Measurements from ENCODE around the gene MAT2A.
"Not testable (repeated sequence)": the region's sequence is repeated elsewhere in the genome, so short reads cannot be mapped to it uniquely, and the experiment has no call there.

The MAT2A gene

GRCh38 chr2:85524336-85524908 lies 14.5 kb upstream of the MAT2A start:
- DNase-seq: no peak

DNA sequence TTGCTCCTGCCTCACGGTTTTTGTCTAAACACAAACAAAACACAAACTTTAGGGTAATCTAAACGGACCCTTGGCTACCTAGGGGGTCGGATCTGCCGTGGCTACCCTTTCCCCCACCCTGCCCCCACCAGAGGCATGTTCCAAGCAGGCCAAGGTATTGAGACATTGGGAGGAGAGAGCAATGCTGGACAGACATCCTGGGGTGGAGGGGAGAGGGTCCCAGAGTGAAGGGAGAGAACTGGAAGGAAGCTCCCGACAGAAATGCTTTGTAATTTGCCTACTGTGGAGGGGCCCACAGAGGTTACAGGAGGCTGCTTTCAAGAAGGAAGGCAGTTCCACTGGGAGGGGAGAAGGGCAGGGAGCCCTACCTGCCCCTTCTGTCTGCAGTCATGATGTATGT lies 13.9 kb upstream of the MAT2A start:
- DNase-seq: no peak

GRCh38 chr2:85525567-85525966 lies 13.4 kb upstream of the MAT2A start:
- no peak for DNase-seq

DNA sequence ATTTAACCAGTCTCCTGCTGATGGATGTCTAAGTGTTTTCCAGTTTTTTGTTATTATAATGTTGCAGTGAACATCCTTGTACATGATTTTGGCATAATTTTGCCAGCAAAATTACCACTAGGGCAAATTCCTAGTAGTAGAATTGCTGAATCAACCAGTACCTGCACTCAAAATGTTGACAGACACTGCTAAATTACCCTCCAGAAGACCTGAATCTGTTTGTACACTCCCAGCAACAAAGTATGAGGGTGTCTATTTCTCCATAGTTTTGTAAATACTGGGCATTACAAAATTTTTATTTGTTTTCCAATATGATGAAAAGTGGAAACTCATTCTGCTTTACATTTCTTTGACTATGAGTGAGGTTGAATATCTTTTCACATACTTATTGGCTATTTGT lies 11.2 kb upstream of the MAT2A start:
- no peak for DNase-seq

- no peak for DNase-seq
Observed at GRCh38 chr2:85528355-85528754, 10.6 kb upstream of the MAT2A start.

- no peak for DNase-seq
Observed at GRCh38 chr2:85529809-85530208, 9.2 kb upstream of the MAT2A start.

DNA sequence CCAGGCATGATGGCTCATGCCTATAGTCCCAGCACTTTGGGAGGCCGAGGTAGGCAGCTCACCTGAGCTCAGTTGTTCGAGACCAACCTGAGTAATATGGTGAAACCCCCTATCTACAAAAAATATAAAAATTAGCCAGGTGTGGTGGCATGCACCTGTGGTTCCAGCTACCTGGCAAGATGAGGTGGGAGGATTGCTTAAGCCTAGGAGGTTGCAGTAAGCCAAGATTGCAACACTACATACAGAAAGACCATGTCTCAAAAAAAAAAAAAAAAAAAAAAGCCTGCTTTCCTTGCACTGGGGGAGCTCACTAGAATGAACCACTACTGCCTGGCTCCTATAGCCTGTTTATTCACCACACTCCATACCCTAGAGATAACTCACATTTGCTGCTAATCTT lies 7.4 kb upstream of the MAT2A start:
- no peak for DNase-seq

GRCh38 chr2:85534099-85534498 lies 4.9 kb upstream of the MAT2A start:
- no peak for DNase-seq

DNA sequence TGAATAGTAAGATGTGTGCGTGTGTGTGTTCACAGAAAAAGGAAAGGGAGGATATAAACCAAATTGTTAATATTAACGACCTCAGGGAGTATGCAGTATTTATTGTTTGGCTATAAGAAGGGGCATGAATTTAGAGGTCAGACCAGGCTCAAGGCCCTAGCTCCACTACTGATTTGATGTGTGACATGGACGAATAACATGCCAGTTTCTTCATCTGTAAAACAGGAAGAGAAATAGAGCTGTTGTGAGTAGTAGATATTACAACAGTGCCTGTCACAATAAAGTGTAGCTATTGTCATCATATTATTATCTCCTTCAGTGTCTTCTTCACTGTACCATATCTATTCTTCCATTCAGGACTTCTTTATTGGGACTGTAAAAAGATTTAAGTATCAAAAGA lies 4.1 kb upstream of the MAT2A start:
- no peak for DNase-seq

GRCh38 chr2:85536479-85536878 lies 2.5 kb upstream of the MAT2A start:
- no peak for DNase-seq

DNA sequence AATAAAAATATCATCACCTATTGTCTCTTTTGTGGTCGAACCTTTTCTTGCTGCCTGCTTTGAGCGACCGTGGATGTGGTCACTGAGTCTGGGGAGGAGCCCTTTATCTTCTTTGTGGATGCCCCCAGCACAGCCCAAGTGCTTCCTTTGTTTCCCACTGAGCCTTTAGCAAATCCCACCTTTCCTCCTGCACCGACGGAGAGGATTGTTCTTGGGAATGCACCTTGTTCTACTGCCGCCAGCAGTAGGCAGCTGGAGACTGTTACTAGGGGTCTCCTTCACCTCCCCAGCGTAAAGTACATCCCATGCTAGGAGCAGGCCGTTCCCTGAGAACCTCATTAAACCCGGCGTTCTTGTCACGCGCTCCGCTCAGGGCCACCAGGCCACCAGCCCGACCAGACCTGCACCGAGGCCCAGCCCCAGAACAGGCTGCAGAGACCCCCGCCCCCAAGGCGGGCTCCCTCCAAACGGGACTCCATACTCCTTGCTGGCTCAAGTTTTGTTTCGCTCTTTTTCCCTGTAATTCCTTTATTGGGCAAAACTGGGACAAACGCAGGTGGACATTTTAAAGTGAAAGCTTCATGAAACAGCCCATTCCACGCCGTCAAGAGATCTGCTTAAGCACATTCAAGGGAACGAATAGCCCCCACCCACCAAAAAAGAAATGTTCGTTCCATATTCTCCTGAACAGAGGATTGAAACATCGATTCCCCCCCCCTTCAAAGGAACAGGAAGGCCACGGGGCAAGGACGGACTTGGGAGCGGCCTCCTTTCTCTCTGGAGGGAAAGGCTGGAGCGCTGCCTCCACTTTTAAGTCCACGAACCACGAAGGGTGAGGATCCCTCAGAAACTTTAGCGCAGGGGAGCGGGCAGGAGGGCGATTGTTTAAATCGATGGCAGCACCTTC lies 1.1 kb upstream of the MAT2A start:
- DNase-seq: peak; percentile 76

DNA sequence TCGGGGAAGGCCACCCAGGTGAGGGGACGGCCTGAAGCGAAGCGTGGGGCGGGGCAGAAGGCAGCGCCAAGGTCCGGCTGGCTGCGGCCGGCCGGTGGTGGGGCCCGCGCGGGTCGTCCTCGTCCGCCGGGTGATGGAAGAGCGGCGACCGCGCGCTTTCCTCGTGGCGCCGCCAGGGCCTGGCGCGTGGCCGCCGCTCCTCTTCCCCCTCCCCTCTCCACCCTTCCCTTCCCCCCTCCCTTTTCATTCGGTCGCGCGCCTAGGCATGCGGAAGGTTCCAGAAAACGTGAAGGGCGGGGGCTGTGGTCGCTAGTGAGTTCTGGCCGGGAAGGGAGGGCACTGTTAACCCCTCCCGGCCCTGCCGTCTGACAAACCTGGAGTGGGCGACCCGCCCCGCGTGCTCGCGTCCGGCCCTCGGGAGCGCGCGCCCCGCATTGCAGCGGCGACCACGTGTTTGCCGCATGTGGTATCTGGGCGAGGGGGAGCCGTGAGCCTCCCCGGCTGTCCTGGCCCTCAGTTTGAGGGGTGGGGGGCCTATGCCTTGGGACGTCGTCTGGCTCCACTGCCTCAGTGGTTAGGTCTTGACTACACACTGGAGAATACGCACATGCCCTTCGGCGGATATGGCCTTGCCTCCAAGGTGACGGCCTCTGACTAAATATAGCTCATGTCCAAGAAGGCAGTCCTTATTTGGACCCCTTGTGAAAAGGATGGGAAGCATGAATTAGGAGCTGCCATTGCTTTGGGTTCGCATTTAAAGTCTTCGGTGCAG lies 579 bp downstream of the MAT2A start:
- DNase-seq: peak; percentile 88

GRCh38 chr2:85540133-85540648 lies 1.2 kb downstream of the MAT2A start:
- no peak for DNase-seq

DNA sequence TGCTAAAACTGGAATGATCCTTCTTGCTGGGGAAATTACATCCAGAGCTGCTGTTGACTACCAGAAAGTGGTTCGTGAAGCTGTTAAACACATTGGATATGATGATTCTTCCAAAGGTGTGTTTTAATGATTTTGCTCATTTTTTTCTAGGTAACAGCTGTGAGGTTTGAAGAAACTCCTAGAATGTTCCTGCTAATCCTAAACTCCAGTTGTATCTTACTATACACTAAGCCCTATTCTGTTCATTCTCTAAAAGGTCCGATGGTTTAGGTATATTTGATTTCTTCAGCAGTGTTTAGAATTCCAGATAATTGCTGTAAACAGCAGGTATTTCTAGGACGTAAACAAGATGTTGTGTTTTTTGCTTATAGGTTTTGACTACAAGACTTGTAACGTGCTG lies 2.3 kb downstream of the MAT2A start:
- DNase-seq: no peak

DNA sequence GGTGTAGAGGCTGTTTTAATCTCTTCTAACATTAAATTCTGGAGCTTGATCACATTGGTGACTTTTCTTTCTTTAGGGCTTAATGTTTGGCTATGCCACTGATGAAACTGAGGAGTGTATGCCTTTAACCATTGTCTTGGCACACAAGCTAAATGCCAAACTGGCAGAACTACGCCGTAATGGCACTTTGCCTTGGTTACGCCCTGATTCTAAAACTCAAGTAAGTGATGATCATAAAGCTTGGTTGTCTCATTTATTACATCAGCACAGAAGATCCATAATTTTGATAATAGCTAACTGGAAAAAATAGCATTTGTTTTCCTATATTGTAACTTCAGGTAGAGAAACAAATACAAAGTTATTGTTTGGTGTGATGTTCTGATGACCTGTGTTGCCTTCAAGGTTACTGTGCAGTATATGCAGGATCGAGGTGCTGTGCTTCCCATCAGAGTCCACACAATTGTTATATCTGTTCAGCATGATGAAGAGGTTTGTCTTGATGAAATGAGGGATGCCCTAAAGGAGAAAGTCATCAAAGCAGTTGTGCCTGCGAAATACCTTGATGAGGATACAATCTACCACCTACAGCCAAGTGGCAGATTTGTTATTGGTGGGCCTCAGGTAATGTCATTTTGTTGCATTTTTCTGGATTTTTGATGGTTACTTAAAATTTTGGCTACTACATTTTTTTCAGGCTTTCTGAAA lies 2.9 kb downstream of the MAT2A start:
- no peak for DNase-seq

DNA sequence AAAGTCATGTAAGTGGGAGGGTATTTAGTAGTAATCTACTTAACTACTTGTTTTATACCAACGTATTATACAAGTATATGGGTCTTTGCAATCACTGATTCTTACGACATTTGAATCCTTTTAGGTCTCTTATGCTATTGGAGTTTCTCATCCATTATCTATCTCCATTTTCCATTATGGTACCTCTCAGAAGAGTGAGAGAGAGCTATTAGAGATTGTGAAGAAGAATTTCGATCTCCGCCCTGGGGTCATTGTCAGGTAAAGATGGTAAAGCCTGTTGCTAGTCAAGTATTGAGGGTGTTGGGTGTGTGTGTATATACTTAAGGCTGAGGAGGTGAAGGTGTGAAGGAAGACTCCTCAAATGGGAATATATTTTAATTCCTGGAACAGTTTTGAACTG lies 3.8 kb downstream of the MAT2A start:
- no peak for DNase-seq

GRCh38 chr2:85544254-85544691 lies 5.3 kb downstream of the MAT2A start:
- DNase-seq: not testable (repeated sequence)

- DNase-seq: not testable (repeated sequence)
Observed at GRCh38 chr2:85544915-85545779, 6.2 kb downstream of the MAT2A start.

DNA sequence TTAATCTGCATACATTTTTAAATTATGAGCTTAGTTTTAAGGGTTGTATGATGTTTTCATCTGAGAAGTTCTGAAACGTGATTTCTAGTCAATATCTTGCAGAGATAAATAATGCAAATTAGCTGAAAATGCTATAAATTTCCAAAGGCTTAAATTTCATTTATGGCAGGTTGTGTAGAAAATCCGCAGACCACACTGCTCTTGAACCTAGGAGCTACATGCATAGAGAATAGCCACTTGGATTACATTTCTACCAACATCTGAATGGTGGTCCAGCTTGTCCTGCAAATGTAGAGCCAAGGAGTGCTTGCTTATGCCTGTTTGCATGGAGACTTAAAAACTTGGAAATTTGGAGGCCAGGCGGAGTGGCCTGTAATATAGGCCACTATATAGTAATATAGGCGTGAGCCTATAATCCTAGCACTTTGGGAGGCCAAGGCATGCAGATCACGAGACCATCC lies 6.8 kb downstream of the MAT2A start:
- DNase-seq: no peak

DNA sequence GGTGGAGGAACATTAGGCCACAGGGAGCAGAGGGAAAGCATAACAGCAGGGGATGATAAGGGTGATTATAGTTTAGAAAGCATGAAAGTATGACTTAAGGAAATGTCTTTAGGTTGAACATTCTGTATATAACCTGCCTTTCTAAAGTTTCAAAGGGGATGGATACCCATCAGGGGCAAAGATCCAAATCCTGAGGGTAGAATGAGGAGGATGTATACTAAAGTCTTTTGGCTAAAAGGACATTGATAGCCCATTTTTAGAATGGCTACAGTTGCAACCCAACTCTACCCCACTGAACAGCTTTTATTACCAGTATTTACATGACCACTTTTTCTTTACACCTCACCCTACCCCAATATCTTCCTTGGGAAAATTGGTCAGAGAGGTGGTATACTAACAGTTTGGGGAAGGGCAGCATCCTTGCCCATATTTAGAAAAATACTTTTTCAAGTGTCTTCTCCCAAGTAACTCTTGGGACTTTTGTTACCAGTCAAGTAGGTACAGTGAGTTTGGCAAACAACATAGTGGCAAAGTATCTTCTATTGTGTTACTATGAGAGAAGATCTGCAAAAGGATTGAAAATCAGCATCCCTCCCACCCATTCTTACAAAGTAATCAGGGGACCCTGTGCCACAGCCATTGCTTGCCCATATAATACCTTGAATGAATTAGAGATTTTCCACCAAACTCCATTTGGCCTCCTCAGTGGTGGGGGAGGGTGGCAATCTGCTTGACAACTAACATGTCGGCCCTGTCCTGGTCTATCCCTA lies 8.3 kb downstream of the MAT2A start:
- DNase-seq: no peak
